HepG2 (cell line): ENCODE data around the gene PNLIPRP3. TPM values are rescaled to one million over a fixed set of nuclear protein-coding genes. Genes with fewer than 3 reads are reported as not detected.

Experiments used
- ATAC-seq: fragments of 200-7000 bp; cut with Tn5 transposase; 3 replicates; pipeline ENCODE4 v1.9.1; 2020; ENCODE audit warnings: mild to moderate bottlenecking, moderate library complexity
- BruUV-seq: library from RNA; stranded (reverse); fragments of 400-500 nt; replicated peaks from 2 replicates; lab custom pipeline; 2021; lab: Mats Ljungman, UMichigan
- CTCF ChIA-PET: fragments of 300-600 bp; formaldehyde crosslinking; extraction: SDS; loops from one replicate; lab custom pipeline; 2021; ENCODE audit warnings: low total read pairs, inconsistent platforms, low intra/inter-chr PET ratio; lab: Yijun Ruan, JAX
- POLR2A ChIA-PET: fragments of 350-600 bp; sonication (Branson Sonifier 250); formaldehyde crosslinking; loops from one replicate; lab custom pipeline; 2020; ENCODE audit warnings: antibody characterized with exemption, inconsistent platforms; lab: Yijun Ruan, JAX
- DNase-seq: peaks from one replicate; pipeline ENCODE4 v3.0.0-alpha.2; 2015; ENCODE audit warnings: low spot score
- FAIRE-seq: peaks from 3 replicates; lab custom pipeline; 2011; peaks lifted over from hg19 to GRCh38; lab: Jason Lieb, UNC
- H2AFZ ChIP-seq: one replicate; pipeline ENCODE4 v1.6.1; 2011; ENCODE audit warnings: low read length, inconsistent platforms
- H3K27ac ChIP-seq: fragments of 300-600 bp; 3 replicates; pipeline ENCODE4 v1.8.0; 2011; ENCODE audit warnings: mixed run types, mild to moderate bottlenecking, mixed read lengths, low read length, inconsistent platforms; ENCODE audit not compliant: insufficient read depth; ENCODE audit errors: extremely low read length
- H3K27me3 ChIP-seq, 2 experiments: fragments of 200-600 bp in 1 of 2; 2 replicates in 1 of 2; 3 replicates in 1 of 2; pipeline versions ENCODE4 v1.6.0 to v1.8.0; 2011; ENCODE audit warnings: low read length in 2 of 2, mild to moderate bottlenecking in 2 of 2, moderate library complexity in 2 of 2, inconsistent platforms in 1 of 2; ENCODE audit not compliant: insufficient read depth in 2 of 2, control insufficient read depth in 1 of 2
- H3K36me3 ChIP-seq, 2 experiments: fragments of 200-600 bp in 1 of 2; replicated peaks in 1 of 2; 2 replicates in 1 of 2; 3 replicates in 1 of 2; pipeline versions ENCODE4 v1.5.1 to v1.8.0; 2011; ENCODE audit warnings: low read length in 2 of 2, inconsistent platforms in 1 of 2; ENCODE audit not compliant: insufficient read depth in 2 of 2, control insufficient read depth in 1 of 2
- H3K4me1 ChIP-seq: 2 replicates; pipeline ENCODE4 v1.5.1; 2012; ENCODE audit warnings: low read length, inconsistent platforms; ENCODE audit not compliant: insufficient read depth
- H3K4me2 ChIP-seq: 2 replicates; pipeline ENCODE4 v1.6.0; 2011; ENCODE audit warnings: low read depth, low read length, inconsistent platforms
- H3K4me3 ChIP-seq, 3 experiments: fragments of 200-600 bp in 1 of 3; sonication (generic), shearing (Covaris generic) in 1 of 3; replicated peaks in 1 of 3; 2 replicates each; pipeline ENCODE4 v1.5.1; 2011 to 2016; ENCODE audit warnings: low read length in 3 of 3, inconsistent platforms in 2 of 3, low read depth in 2 of 3, mild to moderate bottlenecking in 2 of 3, control low read depth in 1 of 3, mixed read lengths in 1 of 3; ENCODE audit not compliant: insufficient read depth in 1 of 3
- H3K79me2 ChIP-seq: one replicate; pipeline ENCODE4 v1.6.1; 2011; ENCODE audit warnings: low read length, inconsistent platforms; ENCODE audit not compliant: insufficient read depth
- H3K9ac ChIP-seq: 2 replicates; pipeline ENCODE4 v1.6.0; 2011; ENCODE audit warnings: mild to moderate bottlenecking, low read depth, low read length, inconsistent platforms; ENCODE audit not compliant: insufficient read depth
- H3K9me3 ChIP-seq: 2 replicates; pipeline ENCODE4 v1.5.1; 2012; ENCODE audit warnings: mild to moderate bottlenecking, low read length
- H4K20me1 ChIP-seq: 2 replicates; pipeline ENCODE4 v1.6.0; 2011; ENCODE audit warnings: inconsistent platforms, mild to moderate bottlenecking, low read length, moderate library complexity; ENCODE audit not compliant: insufficient read depth
- ATF1 ChIP-seq: IDR thresholded peaks from 2 replicates; pipeline ENCODE4 v1.6.1; 2016; ENCODE audit warnings: mild to moderate bottlenecking, control low read depth
- CHD2 ChIP-seq: IDR thresholded peaks from 2 replicates; pipeline ENCODE4 v1.6.1; 2011; ENCODE audit warnings: low read depth, low read length, improper control_type of control experiment
- JUND ChIP-seq: sonication (generic); formaldehyde crosslinking; IDR thresholded peaks from 2 replicates; pipeline ENCODE4 v1.8.0; 2022; ENCODE audit warnings: mild to moderate bottlenecking, missing genetic modification reagents
- MBD4 ChIP-seq: IDR thresholded peaks from 2 replicates; pipeline ENCODE4 v1.6.1; 2012; ENCODE audit warnings: low read length, inconsistent platforms, borderline replicate concordance
- MYNN ChIP-seq: sonication (generic); formaldehyde crosslinking; IDR thresholded peaks from 2 replicates; pipeline ENCODE4 v1.4.0; 2020; ENCODE audit warnings: mild to moderate bottlenecking, low read depth, missing genetic modification reagents
- MZF1 ChIP-seq: sonication (generic); formaldehyde crosslinking; IDR thresholded peaks from 2 replicates; pipeline ENCODE4 v1.8.1; 2023; ENCODE audit warnings: mild to moderate bottlenecking, missing genetic modification reagents, borderline replicate concordance
- PHF8 ChIP-seq: sonication (generic); formaldehyde crosslinking; IDR thresholded peaks from 2 replicates; pipeline ENCODE4 v1.5.0; 2020; ENCODE audit warnings: missing genetic modification reagents
- SMAD1 ChIP-seq: sonication (generic); formaldehyde crosslinking; IDR thresholded peaks from 2 replicates; pipeline ENCODE4 v1.4.0; 2020; ENCODE audit warnings: missing genetic modification reagents, low read depth, mild to moderate bottlenecking, borderline replicate concordance
- SOX6 ChIP-seq, 2 experiments: fragments of 450-650 bp in 1 of 2; sonication (generic) in 1 of 2; formaldehyde crosslinking in 1 of 2; IDR thresholded peaks; 2 replicates each; pipeline versions ENCODE4 v1.4.0 to v1.6.1; 2017 to 2020; ENCODE audit warnings: antibody characterized with exemption in 1 of 2, mild to moderate bottlenecking in 1 of 2, missing genetic modification reagents in 1 of 2
- ZFP36L2 ChIP-seq: sonication (generic); formaldehyde crosslinking; IDR thresholded peaks from 2 replicates; pipeline ENCODE4 v1.4.0; 2020; ENCODE audit warnings: missing genetic modification reagents
- ZNF446 ChIP-seq: sonication (generic); formaldehyde crosslinking; IDR thresholded peaks from 2 replicates; pipeline ENCODE4 v1.5.0; 2020; ENCODE audit warnings: mild to moderate bottlenecking, missing genetic modification reagents
- ZNF670 ChIP-seq: sonication (generic); formaldehyde crosslinking; IDR thresholded peaks from 2 replicates; pipeline ENCODE4 v1.8.0; 2022; ENCODE audit warnings: mild to moderate bottlenecking, missing genetic modification reagents, borderline replicate concordance
- ZNF891 ChIP-seq: sonication (generic); formaldehyde crosslinking; IDR thresholded peaks from 2 replicates; pipeline ENCODE4 v1.5.0; 2020; ENCODE audit warnings: mild to moderate bottlenecking, missing genetic modification reagents
- WGBS: methylation state at CpG from one replicate; pipeline ENCODE4 v1.1.6; 2017; ENCODE audit warnings: low lambda C conversion rate; 5-methylcytosine and 5-hydroxymethylcytosine counted together
- in situ Hi-C: cut with HindIII; loops from 2 replicates; pipeline ENCODE4 v1.10.0; 2017; ENCODE audit warnings: low pct_unique_long_range_greater_than_20kb; ENCODE audit not compliant: extremely low pct_ligation_motif_present
- intact Hi-C: fragments of 100-400 bp; cut with micrococcal nuclease; formaldehyde crosslinking; loops from one replicate; pipeline ENCODE4 v1.10.0; 2022; ENCODE audit not compliant: unreplicated experiment
- polyA plus RNA-seq, 8 experiments: library from polyadenylated mRNA; depleted of rRNA in 3 of 8; stranded (reverse) in 7 of 8; unstranded in 1 of 8; fragments of >200 nt; fragmentation: Illumina TruSeq in 4 of 8; extraction: Trizol in 4 of 8; gene quantifications; 2 replicates each; pipeline versions ENCODE4 v1.2.1 to v1.2.3, GENCODE V29; 2011 to 2016; ENCODE audit warnings: low read depth in 4 of 8, missing spikeins in 1 of 8, mixed read lengths in 1 of 8; ENCODE audit not compliant: insufficient read depth in 1 of 8
- total RNA-seq, 5 experiments: library from RNA; depleted of rRNA; stranded (reverse); fragments of >200 nt; fragmentation: Illumina TruSeq; extraction: Trizol; gene quantifications; 2 replicates each; pipeline ENCODE4 v1.2.3, GENCODE V29; 2016; ENCODE audit warnings: low read depth in 1 of 5
- TF ChIP-seq, protein P1 (sequence below): sonication (generic); formaldehyde crosslinking; IDR thresholded peaks from 2 replicates; pipeline ENCODE4 v1.5.0; 2020; ENCODE audit warnings: mild to moderate bottlenecking, missing genetic modification reagents

Gene PNLIPRP3
- total and polyA plus RNA-seq, 2 of the 13 experiments (the other 11 are each of a cell fraction or from before 2014, with no cell fraction given) = not detected

DNA sequence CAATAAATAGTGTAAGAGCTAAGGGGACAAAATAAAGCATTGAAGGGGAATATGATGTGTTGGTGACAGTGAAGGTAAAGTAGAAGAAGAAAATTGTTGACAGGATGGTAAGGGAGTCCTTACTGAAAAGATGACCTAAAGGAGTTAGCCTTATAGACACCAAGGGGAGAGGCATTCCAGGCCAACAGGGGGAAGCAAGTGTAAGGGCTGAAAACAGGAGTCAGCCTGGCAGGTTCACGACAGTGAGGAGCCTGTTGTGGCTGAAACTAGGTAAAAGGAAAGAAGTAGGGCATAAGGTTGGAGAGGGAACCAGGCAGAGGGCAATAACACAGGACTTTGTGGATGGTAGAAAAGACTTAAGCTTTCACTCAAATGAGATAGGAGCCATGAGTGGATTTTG is 34.0 kb downstream of the PNLIPRP3 start:
- Histone ChIP-seq H3K4me3 (no peak overlapping the region), H3K4me2 (no peak overlapping the region), H2AFZ (no peak overlapping the region), H3K9ac (no peak overlapping the region), H3K9me3 (no peaks in the 10 kb centered on the region), H3K27me3 (no peaks in the 10 kb centered on the region), H3K79me2 (no peaks in the 10 kb centered on the region), H4K20me1 (no peaks in the 10 kb centered on the region), H3K36me3 (no peaks in the 10 kb centered on the region), H3K4me1 (no peaks in the 10 kb centered on the region), H3K27ac (no peak overlapping the region)
- no peak for TF ChIP-seq CHD2
- TF ChIP-seq JUND (CRISPR knock-in tag) = no peak
- no peak for TF ChIP-seq ATF1
- TF ChIP-seq SOX6 (IDR thresholded peaks at IDR 0.05) = no peak
- TF ChIP-seq SOX6 (CRISPR knock-in tag; IDR thresholded peaks at IDR 0.05) = no peak
- no peak for TF ChIP-seq ZNF891 (CRISPR knock-in tag)
- TF ChIP-seq MBD4 = no peak
- no peak for TF ChIP-seq SMAD1
- no peak for TF ChIP-seq MZF1 (CRISPR knock-in tag)
- TF ChIP-seq ZFP36L2 (CRISPR knock-in tag) = no peak
- no peak for TF ChIP-seq ZNF446 (CRISPR knock-in tag)
- no peak for TF ChIP-seq PHF8 (CRISPR knock-in tag)
- no peak for TF ChIP-seq ZNF670 (CRISPR knock-in tag)
- no peak for TF ChIP-seq MYNN (CRISPR knock-in tag)
- TF ChIP-seq, protein P1, sequence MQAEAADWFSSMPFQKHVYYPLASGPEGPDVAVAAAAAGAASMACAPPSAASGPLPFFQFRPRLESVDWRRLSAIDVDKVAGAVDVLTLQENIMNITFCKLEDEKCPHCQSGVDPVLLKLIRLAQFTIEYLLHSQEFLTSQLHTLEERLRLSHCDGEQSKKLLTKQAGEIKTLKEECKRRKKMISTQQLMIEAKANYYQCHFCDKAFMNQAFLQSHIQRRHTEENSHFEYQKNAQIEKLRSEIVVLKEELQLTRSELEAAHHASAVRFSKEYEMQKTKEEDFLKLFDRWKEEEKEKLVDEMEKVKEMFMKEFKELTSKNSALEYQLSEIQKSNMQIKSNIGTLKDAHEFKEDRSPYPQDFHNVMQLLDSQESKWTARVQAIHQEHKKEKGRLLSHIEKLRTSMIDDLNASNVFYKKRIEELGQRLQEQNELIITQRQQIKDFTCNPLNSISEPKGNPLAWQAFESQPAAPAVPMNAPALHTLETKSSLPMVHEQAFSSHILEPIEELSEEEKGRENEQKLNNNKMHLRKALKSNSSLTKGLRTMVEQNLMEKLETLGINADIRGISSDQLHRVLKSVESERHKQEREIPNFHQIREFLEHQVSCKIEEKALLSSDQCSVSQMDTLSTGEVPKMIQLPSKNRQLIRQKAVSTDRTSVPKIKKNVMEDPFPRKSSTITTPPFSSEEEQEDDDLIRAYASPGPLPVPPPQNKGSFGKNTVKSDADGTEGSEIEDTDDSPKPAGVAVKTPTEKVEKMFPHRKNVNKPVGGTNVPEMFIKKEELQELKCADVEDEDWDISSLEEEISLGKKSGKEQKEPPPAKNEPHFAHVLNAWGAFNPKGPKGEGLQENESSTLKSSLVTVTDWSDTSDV (CRISPR knock-in tag) = no peak
- ChIA-PET POLR2A (no interaction called here), CTCF (no interaction called here)
- 0% methylated on average over 1 of the region's 1 CpG for WGBS
- DNase-seq (no peak), ATAC-seq (no peak), FAIRE-seq (no peak)
- no TSS peak for BruUV-seq
- intact Hi-C loops = no loop called here
- in situ Hi-C loops = no loop called here
